Skin of body (tissue), 2 donors: ENCODE measurements around the gene EPB41L2. TPM values are rescaled to one million over a fixed set of nuclear protein-coding genes. Genes with fewer than 3 reads are reported as not detected.
"Not testable (repeated sequence)": the region's sequence is repeated elsewhere in the genome, so short reads cannot be mapped to it uniquely, and the experiment has no call there.

Experiments used
- DNase-seq: peaks from one replicate; lab custom pipeline; 2025; lab: John Stamatoyannopoulos, UW
- total RNA-seq: library from RNA; depleted of rRNA; stranded (reverse); fragments of >200 nt; gene quantifications from one replicate; pipeline ENCODE4 v1.2.3, GENCODE V29; 2014

The EPB41L2 gene
- total RNA-seq, 1 donor from 2014 or later, result 187 TPM

GRCh38 chr6:131004936-131005335 is 58.1 kb downstream of the EPB41L2 start:
- peak; percentile 66 for DNase-seq

DNA sequence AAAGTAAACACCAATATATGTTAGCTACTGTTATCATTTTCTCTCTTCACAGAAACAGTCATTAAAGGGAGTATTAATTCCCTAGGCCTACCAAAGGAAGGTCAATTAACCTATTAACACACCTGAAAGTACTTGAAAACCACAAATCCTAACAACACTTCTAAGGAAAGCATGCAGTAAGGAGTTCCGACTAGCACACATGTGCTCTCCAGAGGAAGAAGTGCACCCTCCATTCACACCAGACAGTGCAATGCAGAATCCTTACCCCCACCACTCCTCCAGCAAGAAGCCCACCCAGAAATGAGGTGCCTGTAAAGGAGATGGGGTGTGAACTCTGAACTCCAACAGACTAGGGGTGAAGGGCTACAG is 58.7 kb downstream of the EPB41L2 start:
- no peak for DNase-seq

- peak; percentile 74 for DNase-seq
These were observed 59.3 kb downstream of the EPB41L2 start for GRCh38 chr6:131003488-131004386.

DNA sequence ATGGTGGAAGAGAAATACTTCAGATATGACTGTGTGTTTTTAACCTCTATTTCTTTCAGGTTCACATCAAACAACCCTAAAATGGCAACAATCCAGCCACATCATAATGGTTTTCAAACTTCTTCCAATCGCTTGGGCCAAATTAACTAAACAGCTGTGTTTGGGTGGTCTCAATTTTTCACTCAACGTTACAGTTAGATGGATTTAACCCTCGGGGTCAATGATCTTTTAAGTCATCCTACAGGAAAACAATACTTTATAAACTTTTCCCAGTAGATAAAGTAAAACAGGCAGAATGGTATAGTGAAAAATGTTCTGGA is 60.4 kb downstream of the EPB41L2 start:
- peak; percentile 52 for DNase-seq

DNA sequence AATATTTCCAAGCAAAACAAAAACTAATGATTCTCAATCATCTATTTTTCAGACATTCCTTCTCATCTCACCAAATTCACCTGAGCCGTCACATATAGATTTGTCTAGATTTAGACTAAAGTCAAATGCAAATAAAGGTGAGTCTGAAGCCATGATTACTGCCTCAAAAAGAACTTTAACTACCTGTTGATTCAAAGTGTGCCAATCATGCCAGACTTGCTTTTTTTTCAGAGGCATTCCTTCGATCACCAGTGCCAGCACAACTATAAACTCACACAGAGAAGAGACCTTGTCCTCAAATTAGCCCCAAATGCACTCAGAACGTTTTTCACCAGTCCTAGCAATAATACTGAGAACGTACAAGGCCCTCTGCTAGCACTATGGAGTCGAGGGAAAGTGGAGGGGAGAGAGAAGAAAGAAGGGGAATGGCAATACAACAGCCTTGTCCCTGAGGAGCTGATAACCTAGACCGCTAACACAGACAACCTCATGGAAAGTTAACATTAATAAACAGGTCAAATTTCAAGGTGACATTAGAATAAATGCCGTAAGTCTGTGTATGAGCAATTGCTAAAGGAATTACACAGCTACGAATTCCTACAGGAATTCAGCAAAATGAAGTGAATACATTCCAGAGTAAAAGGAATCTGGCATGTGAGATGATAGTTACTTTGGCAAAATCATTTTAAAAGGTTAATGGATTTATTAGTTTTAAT is 60.9 kb downstream of the EPB41L2 start:
- peak; percentile 52 for DNase-seq

DNA sequence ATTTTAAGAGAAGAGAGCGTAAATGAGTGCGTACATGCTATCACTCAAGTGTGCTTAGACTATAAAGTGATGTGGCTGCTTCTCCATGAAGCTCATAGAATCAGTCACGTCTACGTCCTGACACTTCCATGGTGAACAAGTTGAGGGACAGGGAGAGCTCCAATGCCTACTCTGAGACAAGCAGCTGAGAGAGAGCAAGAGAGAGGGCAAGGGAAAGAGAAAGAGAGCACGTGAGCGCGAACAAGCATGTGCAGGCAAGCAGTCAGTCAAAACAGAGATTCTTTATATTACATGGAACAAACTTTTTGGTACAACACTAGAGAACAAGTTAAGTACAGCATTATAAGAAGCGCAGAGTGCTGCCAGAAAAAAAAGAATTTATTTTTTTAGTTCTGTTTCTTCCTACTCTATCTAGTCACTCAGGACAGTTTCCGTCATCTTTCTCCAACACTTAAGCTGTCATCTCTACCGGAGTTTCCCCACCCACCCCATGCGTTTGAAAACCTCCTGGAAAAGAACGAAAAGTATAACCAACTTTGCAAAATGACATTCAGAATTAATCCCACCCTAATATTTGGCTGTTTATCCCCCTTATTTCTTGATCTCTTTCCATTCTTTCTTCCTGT is 61.8 kb downstream of the EPB41L2 start:
- peak; percentile 42 for DNase-seq

- DNase-seq, result no peak
These were observed 62.5 kb downstream of the EPB41L2 start for GRCh38 chr6:131000544-131000943.

- DNase-seq, result peak; percentile 55
These were observed 65.8 kb downstream of the EPB41L2 start for GRCh38 chr6:130997061-130997753.

GRCh38 chr6:130996635-130997034 is 66.4 kb downstream of the EPB41L2 start:
- no peak for DNase-seq

GRCh38 chr6:130995783-130996447 is 67.1 kb downstream of the EPB41L2 start:
- no peak for DNase-seq

DNA sequence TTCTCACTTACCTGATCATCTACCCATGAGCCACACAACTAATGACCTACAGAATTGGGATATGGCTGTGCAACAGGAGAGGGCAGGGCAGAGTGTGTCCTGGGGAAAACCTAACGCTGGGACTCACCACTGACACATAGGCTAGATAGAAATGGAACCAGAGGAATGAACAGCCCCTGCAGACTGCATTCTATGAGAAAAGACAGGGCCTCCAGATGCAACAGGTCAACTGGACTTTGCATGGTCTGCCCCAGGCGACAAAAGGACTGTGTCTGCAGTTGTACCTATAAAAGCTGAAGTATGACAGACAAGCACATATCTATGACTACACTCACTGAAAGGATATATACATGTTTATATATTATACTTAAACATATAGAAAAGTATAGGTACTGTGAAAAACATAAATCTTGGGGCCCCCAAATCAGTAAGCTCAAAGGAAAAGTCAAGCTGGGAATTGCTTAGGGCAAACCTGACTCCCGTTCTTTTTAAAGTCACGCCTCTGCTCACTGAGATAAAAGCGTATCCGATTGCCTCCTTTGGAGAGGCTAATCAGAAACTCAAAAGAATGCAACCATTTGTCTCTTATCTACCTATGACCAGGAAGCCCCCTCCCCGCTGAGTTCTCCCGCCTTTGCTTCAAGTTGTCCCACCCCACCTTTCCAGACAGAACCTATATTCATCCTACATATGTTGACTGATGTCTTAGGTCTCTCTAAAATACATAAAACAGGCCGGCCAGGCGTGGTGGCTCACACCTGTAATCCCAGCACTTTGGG is 68.5 kb downstream of the EPB41L2 start:
- DNase-seq, result no peak

GRCh38 chr6:130993292-130993765 is 69.7 kb downstream of the EPB41L2 start:
- DNase-seq, result no peak

- peak; percentile 41 for DNase-seq
These were observed 71.5 kb downstream of the EPB41L2 start for GRCh38 chr6:130991422-130992137.

DNA sequence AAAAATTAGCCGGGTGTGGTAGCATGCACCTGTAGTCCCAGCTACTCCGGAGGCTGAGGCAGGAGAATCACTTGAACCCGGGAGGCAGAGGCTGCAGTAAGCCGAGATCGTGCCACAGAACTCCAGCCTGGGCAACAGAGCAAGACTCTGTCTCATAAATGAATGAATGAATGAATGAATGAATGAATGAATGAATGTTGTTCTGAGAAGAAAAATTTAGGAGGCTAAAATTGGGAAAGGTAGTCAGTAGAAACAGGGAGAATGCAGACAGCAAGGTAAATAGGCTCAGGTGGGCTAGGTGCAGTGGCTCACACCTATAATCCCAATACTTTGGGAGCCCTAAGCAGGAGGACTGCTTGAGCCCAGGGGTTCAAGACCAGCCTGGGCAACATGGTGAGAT is 75.5 kb downstream of the EPB41L2 start:
- not testable (repeated sequence) for DNase-seq

DNA sequence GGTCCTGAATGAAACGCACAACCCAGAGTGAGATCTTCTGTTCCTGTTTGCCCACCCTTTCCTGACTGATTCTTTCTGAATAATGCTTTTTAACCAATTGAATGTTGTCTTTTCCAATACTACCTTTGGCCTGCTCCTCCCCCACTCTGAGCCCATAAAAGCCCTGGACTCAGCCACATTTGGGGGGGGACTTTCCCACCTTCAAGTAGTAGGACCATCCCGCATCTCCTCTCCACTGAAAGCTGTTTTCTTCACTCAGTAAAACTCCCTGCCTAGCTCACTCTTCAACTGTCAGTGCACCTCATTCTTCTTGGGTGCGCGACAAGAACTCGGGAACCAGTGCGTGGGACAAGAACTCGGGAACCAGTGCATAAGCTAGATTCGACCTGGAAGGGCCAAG is 77.9 kb downstream of the EPB41L2 start:
- DNase-seq, result no peak

DNA sequence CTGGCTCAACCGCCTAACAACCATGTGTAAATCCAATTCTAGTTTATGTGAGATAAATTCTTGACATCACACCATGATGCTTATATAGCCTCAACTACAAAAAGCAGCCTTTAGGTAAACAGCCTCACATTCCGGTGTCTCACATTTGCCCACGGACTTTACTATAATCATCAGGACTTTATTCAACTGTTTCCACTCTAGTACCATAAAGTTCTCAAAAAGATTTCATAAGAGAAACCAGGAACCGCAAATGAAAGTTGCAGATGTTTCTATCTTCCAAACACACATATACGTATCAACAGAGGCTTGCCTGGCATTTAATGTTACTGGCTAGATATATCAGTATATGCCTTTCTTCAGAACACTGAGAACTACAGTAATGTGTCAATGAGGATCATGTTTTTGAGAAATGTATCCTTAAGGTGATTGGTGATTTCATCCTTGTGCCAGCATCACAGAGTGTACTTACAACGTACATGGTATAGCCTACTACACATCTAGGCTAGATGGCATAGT is 80.0 kb downstream of the EPB41L2 start:
- no peak for DNase-seq

DNA sequence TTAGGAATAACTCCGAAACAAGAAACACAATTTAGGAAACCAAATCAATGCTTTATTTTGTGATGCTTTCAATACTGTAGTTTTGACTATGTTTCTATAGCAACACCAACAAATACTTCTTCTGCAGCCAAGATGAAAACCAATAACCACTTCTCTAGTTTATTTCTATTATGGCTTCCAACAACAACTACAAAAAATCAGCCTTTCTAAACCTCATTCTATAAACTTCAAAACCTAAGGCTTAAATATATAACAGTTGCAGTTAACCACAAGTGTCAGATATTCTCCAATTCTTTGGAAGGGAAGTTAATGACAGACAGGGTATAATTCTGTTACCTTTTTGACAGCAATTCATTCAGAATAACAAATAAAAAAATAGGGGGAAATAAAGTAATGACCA is 80.9 kb downstream of the EPB41L2 start:
- DNase-seq, result peak; percentile 39

GRCh38 chr6:130981409-130981808 is 81.6 kb downstream of the EPB41L2 start:
- peak; percentile 93 for DNase-seq

- peak; percentile 12 for DNase-seq
These were observed 82.6 kb downstream of the EPB41L2 start for GRCh38 chr6:130980310-130981032.
